ENCODE data around the gene DCDC2B.

The DCDC2B gene

DNA sequence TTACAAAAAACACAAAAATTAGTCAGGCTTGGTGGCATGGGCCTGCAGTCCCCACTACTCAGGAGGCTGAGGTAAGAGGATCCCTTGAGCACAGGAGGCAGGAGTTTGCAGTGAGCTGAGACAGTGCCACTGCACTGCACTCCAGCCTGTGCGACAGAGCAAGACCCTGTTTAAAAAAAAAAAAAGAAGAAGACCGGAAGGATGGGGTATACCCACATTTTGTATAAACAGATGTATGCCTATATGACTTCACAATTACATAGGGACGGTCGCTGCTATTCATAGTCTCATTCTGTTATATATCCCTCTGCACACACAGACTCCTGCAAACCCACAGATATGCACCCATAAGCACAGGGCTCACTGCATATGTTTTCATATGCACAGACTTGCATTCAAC is 54.9 kb downstream of the DCDC2B start:
- DNase-seq = no peak

Measured in activated T-cell treated with anti-CD3 and anti-CD28 coated beads, Interleukin-2, amount 50 U/mL, for 1 hour (primary cell).